HG02678 (cell line): ENCODE measurements around the gene ANKLE2.
A peak's percentile ranks its signal among the peaks of the same experiment; 100 is the strongest.
"Not testable (repeated sequence)": the region's sequence is repeated elsewhere in the genome, so short reads cannot be mapped to it uniquely, and the experiment has no call there.

ENCODE experiments used
- ATAC-seq: cut with Tn5 transposase; IDR thresholded peaks from one replicate; pipeline ENCODE4 v1.9.1; 2021; ENCODE audit warnings: mild to moderate bottlenecking, moderate library complexity; ENCODE audit not compliant: unreplicated experiment

Gene ANKLE2

GRCh38 chr12:132777614-132778013 is 16.0 kb upstream of the ANKLE2 start:
- ATAC-seq: no peak

GRCh38 chr12:132776816-132777568 is 15.4 kb upstream of the ANKLE2 start:
- no peak for ATAC-seq

GRCh38 chr12:132776230-132776625 is 14.6 kb upstream of the ANKLE2 start:
- not testable (repeated sequence) for ATAC-seq

GRCh38 chr12:132775502-132776229 is 14.0 kb upstream of the ANKLE2 start:
- ATAC-seq: no peak

GRCh38 chr12:132774646-132775275 is 13.1 kb upstream of the ANKLE2 start:
- no peak for ATAC-seq

- ATAC-seq: no peak
These were observed 12.5 kb upstream of the ANKLE2 start for GRCh38 chr12:132774159-132774558.

GRCh38 chr12:132773077-132773955 is 11.7 kb upstream of the ANKLE2 start:
- no peak for ATAC-seq

GRCh38 chr12:132772606-132773005 is 11.0 kb upstream of the ANKLE2 start:
- peak; percentile 58 for ATAC-seq

GRCh38 chr12:132771126-132771838 is 9.7 kb upstream of the ANKLE2 start:
- peak; percentile 59 for ATAC-seq

- no peak for ATAC-seq
These were observed 4.9 kb upstream of the ANKLE2 start for GRCh38 chr12:132766380-132767085.

- no peak for ATAC-seq
These were observed 3.7 kb upstream of the ANKLE2 start for GRCh38 chr12:132765361-132765760.

GRCh38 chr12:132764231-132764630 is 2.6 kb upstream of the ANKLE2 start:
- no peak for ATAC-seq

GRCh38 chr12:132761921-132762583 is 420 bp upstream of the ANKLE2 start:
- ATAC-seq: peak; percentile 77

- no peak for ATAC-seq
These were observed 2.3 kb downstream of the ANKLE2 start for GRCh38 chr12:132759359-132759758.

GRCh38 chr12:132758825-132759224 is 2.8 kb downstream of the ANKLE2 start:
- not testable (repeated sequence) for ATAC-seq

GRCh38 chr12:132754160-132754932 is 7.3 kb downstream of the ANKLE2 start:
- no peak for ATAC-seq

GRCh38 chr12:132753670-132754069 is 8.0 kb downstream of the ANKLE2 start:
- ATAC-seq: not testable (repeated sequence)

- no peak for ATAC-seq
These were observed 13.3 kb downstream of the ANKLE2 start for GRCh38 chr12:132748319-132748718.
